ENCODE results near the gene RASGEF1B. TPM values are rescaled to one million over a fixed set of nuclear protein-coding genes. Genes with fewer than 3 reads are reported as not detected.

RASGEF1B gene
- total and polyA plus RNA-seq, 2 of the 13 experiments (the other 11 are each of a cell fraction or from before 2014, with no cell fraction given) = 0.04 TPM

- POLR2A ChIA-PET = no interaction called here
- Histone ChIP-seq H3K36me3 (replicated peaks in 1 of 2; ENCODE audit: control insufficient read depth in 1 of 2, insufficient read depth in 2 of 2, low read length in 2 of 2) (no peaks in the 10 kb centered on the region), H3K9me3 (ENCODE audit: low read length) (no peaks in the 10 kb centered on the region), H4K20me1 (ENCODE audit: insufficient read depth, low read length) (no peaks in the 10 kb centered on the region), H3K4me1 (ENCODE audit: insufficient read depth, low read length) (no peaks in the 10 kb centered on the region), H3K9ac (ENCODE audit: insufficient read depth, low read depth, low read length) (no peak overlapping the region), H3K4me3 (replicated peaks in 1 of 3; ENCODE audit: insufficient read depth in 1 of 3, low read depth in 2 of 3, low read length in 3 of 3) (no peak overlapping the region), H2AFZ (ENCODE audit: low read length) (no peak overlapping the region), H3K27ac (ENCODE audit: extremely low read length, insufficient read depth, low read length) (no peak overlapping the region), H3K4me2 (ENCODE audit: low read depth, low read length) (no peak overlapping the region), H3K27me3 (ENCODE audit: control insufficient read depth in 1 of 2, insufficient read depth in 2 of 2, low read length in 2 of 2) (no peaks in the 10 kb centered on the region), H3K79me2 (ENCODE audit: insufficient read depth, low read length) (no peaks in the 10 kb centered on the region)
- no TSS peak for BruUV-seq (replicated peaks)
- no peak for TF ChIP-seq NFYB (CRISPR knock-in tag; IDR thresholded peaks at IDR 0.05)
- no peak for TF ChIP-seq TRIM22 (IDR thresholded peaks at IDR 0.05)
- no peak for TF ChIP-seq GFI1 (CRISPR knock-in tag; IDR thresholded peaks at IDR 0.05; ENCODE audit: borderline replicate concordance)
- no peak for TF ChIP-seq SRF (IDR thresholded peaks at IDR 0.05; ENCODE audit: low read depth, low read length)
- TF ChIP-seq ZNF280B (CRISPR knock-in tag; IDR thresholded peaks at IDR 0.05; ENCODE audit: borderline replicate concordance) = no peak
- no peak for TF ChIP-seq NFE2L1 (CRISPR knock-in tag; IDR thresholded peaks at IDR 0.05; ENCODE audit: borderline replicate concordance)
- no peak for TF ChIP-seq ZNF574 (CRISPR knock-in tag; IDR thresholded peaks at IDR 0.05)
- TF ChIP-seq ZNF317 (CRISPR knock-in tag; IDR thresholded peaks at IDR 0.05) = no peak
- no peak for TF ChIP-seq ATF4 (CRISPR knock-in tag; IDR thresholded peaks at IDR 0.05)
- TF ChIP-seq SP5 (CRISPR knock-in tag; IDR thresholded peaks at IDR 0.05; ENCODE audit: borderline replicate concordance, low read depth) = no peak
- no peak for TF ChIP-seq GPN1 (CRISPR knock-in tag; IDR thresholded peaks at IDR 0.05; ENCODE audit: borderline replicate concordance)
- no peak for TF ChIP-seq ARNT (IDR thresholded peaks at IDR 0.05)
- TF ChIP-seq PHF21A (CRISPR knock-in tag; IDR thresholded peaks at IDR 0.05) = no peak
- no peak for TF ChIP-seq DRAP1 (CRISPR knock-in tag; IDR thresholded peaks at IDR 0.05)
- TF ChIP-seq CSRNP2 (CRISPR knock-in tag; conservative IDR thresholded peaks at IDR 0.05; ENCODE audit: low read depth) = no peak
- TF ChIP-seq CREBL2 (CRISPR knock-in tag; IDR thresholded peaks at IDR 0.05; ENCODE audit: borderline replicate concordance) = no peak
- no peak for TF ChIP-seq MBNL3 (CRISPR knock-in tag; conservative IDR thresholded peaks at IDR 0.05)
- WGBS (ENCODE audit: low lambda C conversion rate) = 3% methylated on average over 7 of the region's 7 CpGs
- in situ Hi-C loops (cut with HindIII; ENCODE audit: extremely low pct_ligation_motif_present, low pct_unique_long_range_greater_than_20kb) = no loop called here
- no peak for FAIRE-seq
- CTCF ChIA-PET (ENCODE audit: low intra/inter-chr PET ratio, low total read pairs) = no interaction called here
- ATAC-seq = no peak
- intact Hi-C loops (cut with micrococcal nuclease; ENCODE audit: unreplicated experiment) = no loop called here
- no peak for DNase-seq (ENCODE audit: low spot score)
Observed at GRCh38 chr4:81509822-81510221, 38.1 kb upstream of the RASGEF1B start.

All from HepG2 (cell line).